ENCODE measurements around the gene FILIP1L.

DNA sequence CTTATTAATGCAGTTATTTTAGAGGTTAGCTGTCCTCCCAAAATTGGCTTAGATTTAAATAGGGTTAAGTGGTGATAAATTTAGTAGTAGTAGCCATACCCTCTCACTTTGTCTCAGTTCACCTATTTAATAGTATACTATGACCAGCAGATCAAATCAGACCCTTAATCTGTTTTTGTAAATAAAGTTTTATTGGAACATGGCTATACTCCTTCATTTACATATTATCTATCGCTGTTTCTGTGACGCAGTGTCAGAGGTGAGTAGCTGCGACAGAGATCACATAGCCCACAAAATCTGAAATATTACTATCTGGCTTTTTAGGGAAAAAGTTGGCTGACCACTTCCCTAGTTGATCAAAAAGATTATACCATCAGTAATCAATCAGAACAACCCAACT lies 113.2 kb downstream of the FILIP1L start:
- TF ChIP-seq RNF2 (IDR thresholded peaks at IDR 0.05; ENCODE audit: borderline replicate concordance, low read depth, low read length, missing control alignments, poor library complexity, severe bottlenecking) (no peak), SAP30 (IDR thresholded peaks at IDR 0.05; ENCODE audit: insufficient read depth, insufficient replicate concordance, low read length) (no peak), POLR2A (IDR thresholded peaks at IDR 0.05; ENCODE audit: control extremely low read depth in 1 of 2, low read depth in 2 of 2, low read length in 2 of 2) (no peak), EZH2 (IDR thresholded peaks at IDR 0.05; ENCODE audit: low read depth, low read length, severe bottlenecking) (no peak)
- TF ChIP-seq, protein P1, sequence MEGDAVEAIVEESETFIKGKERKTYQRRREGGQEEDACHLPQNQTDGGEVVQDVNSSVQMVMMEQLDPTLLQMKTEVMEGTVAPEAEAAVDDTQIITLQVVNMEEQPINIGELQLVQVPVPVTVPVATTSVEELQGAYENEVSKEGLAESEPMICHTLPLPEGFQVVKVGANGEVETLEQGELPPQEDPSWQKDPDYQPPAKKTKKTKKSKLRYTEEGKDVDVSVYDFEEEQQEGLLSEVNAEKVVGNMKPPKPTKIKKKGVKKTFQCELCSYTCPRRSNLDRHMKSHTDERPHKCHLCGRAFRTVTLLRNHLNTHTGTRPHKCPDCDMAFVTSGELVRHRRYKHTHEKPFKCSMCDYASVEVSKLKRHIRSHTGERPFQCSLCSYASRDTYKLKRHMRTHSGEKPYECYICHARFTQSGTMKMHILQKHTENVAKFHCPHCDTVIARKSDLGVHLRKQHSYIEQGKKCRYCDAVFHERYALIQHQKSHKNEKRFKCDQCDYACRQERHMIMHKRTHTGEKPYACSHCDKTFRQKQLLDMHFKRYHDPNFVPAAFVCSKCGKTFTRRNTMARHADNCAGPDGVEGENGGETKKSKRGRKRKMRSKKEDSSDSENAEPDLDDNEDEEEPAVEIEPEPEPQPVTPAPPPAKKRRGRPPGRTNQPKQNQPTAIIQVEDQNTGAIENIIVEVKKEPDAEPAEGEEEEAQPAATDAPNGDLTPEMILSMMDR (IDR thresholded peaks at IDR 0.05; ENCODE audit: control extremely low read depth in 1 of 3, insufficient read depth in 1 of 3, low read depth in 1 of 3, low read length in 3 of 3), result no peak

All from H1 (cell line).